HepG2 (cell line): Measurements from ENCODE around the gene TBL3. TPM values are rescaled to one million over a fixed set of nuclear protein-coding genes. Genes with fewer than 3 reads are reported as not detected.
A peak's percentile ranks its signal among the peaks of the same experiment; 100 is the strongest.

Experiments used
- AHDC1 ChIP-seq: sonication (generic); formaldehyde crosslinking; IDR thresholded peaks from 2 replicates; pipeline ENCODE4 v1.5.1; 2020; ENCODE audit warnings: mild to moderate bottlenecking, missing genetic modification reagents, borderline replicate concordance
- ARHGAP35 ChIP-seq: sonication (generic); formaldehyde crosslinking; IDR thresholded peaks from 2 replicates; pipeline ENCODE4 v1.9.0; 2022; ENCODE audit warnings: mild to moderate bottlenecking, inconsistent platforms, moderate library complexity, missing genetic modification reagents, borderline replicate concordance
- ATRX ChIP-seq: sonication (generic); formaldehyde crosslinking; IDR thresholded peaks from 2 replicates; pipeline ENCODE4 v1.4.0; 2020; ENCODE audit warnings: missing genetic modification reagents, borderline replicate concordance
- DR1 ChIP-seq: sonication (generic); formaldehyde crosslinking; IDR thresholded peaks from 2 replicates; pipeline ENCODE4 v1.8.0; 2021; ENCODE audit warnings: mild to moderate bottlenecking, missing genetic modification reagents, inconsistent platforms
- GTF3A ChIP-seq: sonication (generic); formaldehyde crosslinking; conservative IDR thresholded peaks from 2 replicates; pipeline ENCODE4 v1.4.0; 2020; ENCODE audit warnings: mild to moderate bottlenecking, missing genetic modification reagents
- KDM3A ChIP-seq: IDR thresholded peaks from 2 replicates; pipeline ENCODE4 v1.6.1; 2018; ENCODE audit warnings: low read depth, missing compliant biosample characterization
- MTF1 ChIP-seq: sonication (generic); formaldehyde crosslinking; IDR thresholded peaks from 2 replicates; pipeline ENCODE4 v1.5.0; 2020; ENCODE audit warnings: missing genetic modification reagents
- MYC ChIP-seq: sonication (generic); formaldehyde crosslinking; IDR thresholded peaks from 2 replicates; pipeline ENCODE4 v1.9.0; 2021; ENCODE audit warnings: missing genetic modification reagents, borderline replicate concordance
- POLR2G ChIP-seq: fragments of 200-400 bp; formaldehyde crosslinking; IDR thresholded peaks from 2 replicates; pipeline ENCODE4 v1.6.1; 2018; ENCODE audit warnings: mild to moderate bottlenecking, low read depth, low read length, moderate library complexity
- RXRB ChIP-seq: IDR thresholded peaks from 2 replicates; pipeline ENCODE4 v1.6.1; 2016; ENCODE audit warnings: borderline replicate concordance, missing genetic modification reagents, missing compliant biosample characterization
- SIX4 ChIP-seq: sonication (generic); formaldehyde crosslinking; IDR thresholded peaks from 2 replicates; pipeline ENCODE4 v1.4.0; 2020; ENCODE audit warnings: missing genetic modification reagents
- SMARCE1 ChIP-seq: fragments of 450-650 bp; IDR thresholded peaks from 2 replicates; pipeline ENCODE4 v1.6.1; 2017; ENCODE audit warnings: borderline replicate concordance
- SSRP1 ChIP-seq: IDR thresholded peaks from 2 replicates; pipeline ENCODE4 v1.6.1; 2016; ENCODE audit warnings: control low read depth
- TAF15 ChIP-seq: fragments of 200-400 bp; formaldehyde crosslinking; IDR thresholded peaks from one replicate; pipeline ENCODE4 v1.6.1; 2018; ENCODE audit warnings: mild to moderate bottlenecking, low read depth, low read length; ENCODE audit not compliant: poor library complexity, severe bottlenecking
- TCF7L2 ChIP-seq: IDR thresholded peaks from 2 replicates; pipeline ENCODE4 v1.6.1; 2011; ENCODE audit warnings: mild to moderate bottlenecking, low read depth, low read length, moderate library complexity
- ZBTB21 ChIP-seq: sonication (generic); formaldehyde crosslinking; IDR thresholded peaks from 2 replicates; pipeline ENCODE4 v1.4.0; 2020; ENCODE audit warnings: missing genetic modification reagents
- ZBTB7A ChIP-seq: sonication (generic); formaldehyde crosslinking; IDR thresholded peaks from 2 replicates; pipeline ENCODE4 v1.8.0; 2022; ENCODE audit warnings: mild to moderate bottlenecking, missing genetic modification reagents
- ZNF296 ChIP-seq: sonication (generic); formaldehyde crosslinking; conservative IDR thresholded peaks from 2 replicates; pipeline ENCODE4 v1.5.0; 2020; ENCODE audit warnings: mild to moderate bottlenecking, missing genetic modification reagents
- ZNF501 ChIP-seq: sonication (generic); formaldehyde crosslinking; IDR thresholded peaks from 2 replicates; pipeline ENCODE4 v1.5.1; 2020; ENCODE audit warnings: mild to moderate bottlenecking, moderate library complexity, missing genetic modification reagents
- ZNF564 ChIP-seq: sonication (generic); formaldehyde crosslinking; IDR thresholded peaks from 2 replicates; pipeline ENCODE4 v1.8.1; 2023; ENCODE audit warnings: mild to moderate bottlenecking, missing genetic modification reagents
- ZNF660 ChIP-seq: sonication (generic); formaldehyde crosslinking; IDR thresholded peaks from 2 replicates; pipeline ENCODE4 v1.5.1; 2020; ENCODE audit warnings: mild to moderate bottlenecking, low read depth, missing genetic modification reagents, borderline replicate concordance
- polyA plus RNA-seq, 8 experiments: library from polyadenylated mRNA; depleted of rRNA in 3 of 8; stranded (reverse) in 7 of 8; unstranded in 1 of 8; fragments of >200 nt; fragmentation: Illumina TruSeq in 4 of 8; extraction: Trizol in 4 of 8; gene quantifications; 2 replicates each; pipeline versions ENCODE4 v1.2.1 to v1.2.3, GENCODE V29; 2011 to 2016; ENCODE audit warnings: low read depth in 4 of 8, missing spikeins in 1 of 8, mixed read lengths in 1 of 8; ENCODE audit not compliant: insufficient read depth in 1 of 8
- total RNA-seq, 5 experiments: library from RNA; depleted of rRNA; stranded (reverse); fragments of >200 nt; fragmentation: Illumina TruSeq; extraction: Trizol; gene quantifications; 2 replicates each; pipeline ENCODE4 v1.2.3, GENCODE V29; 2016; ENCODE audit warnings: low read depth in 1 of 5
- TF ChIP-seq, protein P1 (sequence below): sonication (generic); formaldehyde crosslinking; IDR thresholded peaks from 2 replicates; pipeline ENCODE4 v1.4.0; 2020; ENCODE audit warnings: missing genetic modification reagents

Gene TBL3
- total and polyA plus RNA-seq, 2 of the 13 experiments (the other 11 are each of a cell fraction or from before 2014, with no cell fraction given), result 16.8 to 38.0 TPM

GRCh38 chr16:1964506-1965395 is 7.1 kb upstream of the TBL3 start, which contains the start of gene RPS2 (continued):
- TF ChIP-seq ZNF501 (CRISPR knock-in tag), result no peak
- no peak for TF ChIP-seq SMARCE1
- no peak for TF ChIP-seq ARHGAP35 (CRISPR knock-in tag)
- TF ChIP-seq GTF3A (CRISPR knock-in tag), result no peak
- TF ChIP-seq RXRB (CRISPR knock-in tag), result peak; percentile 37; the same call in 1 of the 2 replicates
- TF ChIP-seq TAF15, result peak; percentile 80
- TF ChIP-seq SIX4 (CRISPR knock-in tag), result no peak
- TF ChIP-seq MTF1 (CRISPR knock-in tag), result 0 out of 2 replicates have a peak, but pooled peaks have one; percentile 34
- TF ChIP-seq ZNF564 (CRISPR knock-in tag), result peak; percentile 79; the same call in 1 of the 2 replicates
- TF ChIP-seq SSRP1, result no peak
- no peak for TF ChIP-seq ATRX (CRISPR knock-in tag)
- peak; percentile 97 for TF ChIP-seq MYC (CRISPR knock-in tag)
- no peak for TF ChIP-seq TCF7L2
- 0 out of 2 replicates have a peak, but pooled peaks have one; percentile 21 for TF ChIP-seq KDM3A (CRISPR knock-in tag)
- TF ChIP-seq ZBTB7A (CRISPR knock-in tag), result no peak; the same call in 1 of the 2 replicates
- peak; percentile 96 for TF ChIP-seq DR1 (CRISPR knock-in tag)
- no peak for TF ChIP-seq ZNF660 (CRISPR knock-in tag)
- TF ChIP-seq POLR2G, result peak; percentile 100
- TF ChIP-seq AHDC1 (CRISPR knock-in tag), result peak; percentile 36; the same call in 1 of the 2 replicates
- TF ChIP-seq ZBTB21 (CRISPR knock-in tag), result peak; percentile 9; the same call in 1 of the 2 replicates
- TF ChIP-seq ZNF296 (CRISPR knock-in tag), result 0 out of 2 replicates have a peak, but pooled peaks have one; percentile 12
- TF ChIP-seq, protein P1, sequence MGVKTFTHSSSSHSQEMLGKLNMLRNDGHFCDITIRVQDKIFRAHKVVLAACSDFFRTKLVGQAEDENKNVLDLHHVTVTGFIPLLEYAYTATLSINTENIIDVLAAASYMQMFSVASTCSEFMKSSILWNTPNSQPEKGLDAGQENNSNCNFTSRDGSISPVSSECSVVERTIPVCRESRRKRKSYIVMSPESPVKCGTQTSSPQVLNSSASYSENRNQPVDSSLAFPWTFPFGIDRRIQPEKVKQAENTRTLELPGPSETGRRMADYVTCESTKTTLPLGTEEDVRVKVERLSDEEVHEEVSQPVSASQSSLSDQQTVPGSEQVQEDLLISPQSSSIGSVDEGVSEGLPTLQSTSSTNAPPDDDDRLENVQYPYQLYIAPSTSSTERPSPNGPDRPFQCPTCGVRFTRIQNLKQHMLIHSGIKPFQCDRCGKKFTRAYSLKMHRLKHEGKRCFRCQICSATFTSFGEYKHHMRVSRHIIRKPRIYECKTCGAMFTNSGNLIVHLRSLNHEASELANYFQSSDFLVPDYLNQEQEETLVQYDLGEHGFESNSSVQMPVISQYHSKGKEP (CRISPR knock-in tag), result no peak
